Astrocyte (in vitro differentiated cells and primary cell): Measurements from ENCODE around the gene LEUTX. TPM values are rescaled to one million over a fixed set of nuclear protein-coding genes. Genes with fewer than 3 reads are reported as not detected.

Source experiments
- DNase-seq: peaks from one replicate; pipeline ENCODE4 v3.0.0-alpha.2; 2010; ENCODE audit warnings: low read depth
- FAIRE-seq: peaks from 2 replicates; lab custom pipeline; 2011; peaks lifted over from hg19 to GRCh38; lab: Jason Lieb, UNC
- H2AFZ ChIP-seq: 2 replicates; pipeline ENCODE4 v1.6.0; 2012; ENCODE audit warnings: low read depth, low read length, inconsistent platforms
- H3K27ac ChIP-seq: 2 replicates; pipeline ENCODE4 v1.5.1; 2011; ENCODE audit warnings: low read depth, low read length, inconsistent platforms
- H3K27me3 ChIP-seq: 2 replicates; pipeline ENCODE4 v1.6.0; 2011; ENCODE audit warnings: low read length, inconsistent platforms; ENCODE audit not compliant: insufficient read depth
- H3K36me3 ChIP-seq: 2 replicates; pipeline ENCODE4 v1.5.1; 2011; ENCODE audit warnings: low read length, inconsistent platforms; ENCODE audit not compliant: insufficient read depth
- H3K4me1 ChIP-seq: 2 replicates; pipeline ENCODE4 v1.5.1; 2011; ENCODE audit warnings: low read length, inconsistent platforms; ENCODE audit not compliant: insufficient read depth
- H3K4me2 ChIP-seq: 2 replicates; pipeline ENCODE4 v1.6.0; 2012; ENCODE audit warnings: low read length, inconsistent platforms
- H3K4me3 ChIP-seq: 2 replicates; pipeline ENCODE4 v1.5.1; 2011; ENCODE audit warnings: low read depth, mild to moderate bottlenecking, low read length, inconsistent platforms; ENCODE audit not compliant: insufficient read depth
- H3K79me2 ChIP-seq: 2 replicates; pipeline ENCODE4 v1.6.0; 2012; ENCODE audit warnings: mild to moderate bottlenecking, low read length, inconsistent platforms; ENCODE audit not compliant: insufficient read depth
- H3K9ac ChIP-seq: 2 replicates; pipeline ENCODE4 v1.6.0; 2012; ENCODE audit warnings: mild to moderate bottlenecking, low read length, inconsistent platforms
- H3K9me3 ChIP-seq: 2 replicates; pipeline ENCODE4 v1.5.1; 2012; ENCODE audit warnings: low read depth, mild to moderate bottlenecking, low read length, inconsistent platforms; ENCODE audit not compliant: insufficient read depth
- H4K20me1 ChIP-seq: 2 replicates; pipeline ENCODE4 v1.6.0; 2012; ENCODE audit warnings: low read length, inconsistent platforms; ENCODE audit not compliant: insufficient read depth
- H3K27ac Mint-ChIP-seq: one replicate; pipeline ENCODE4 v1.8.0; 2021; ENCODE audit warnings: mild to moderate bottlenecking, mixed read lengths; ENCODE audit not compliant: unreplicated experiment
- H3K27me3 Mint-ChIP-seq: one replicate; pipeline ENCODE4 v1.8.0; 2021; ENCODE audit warnings: low read depth, mixed read lengths; ENCODE audit not compliant: unreplicated experiment
- H3K36me3 Mint-ChIP-seq: one replicate; pipeline ENCODE4 v1.8.0; 2021; ENCODE audit warnings: low read depth, mixed read lengths; ENCODE audit not compliant: unreplicated experiment
- H3K4me1 Mint-ChIP-seq: one replicate; pipeline ENCODE4 v1.8.0; 2021; ENCODE audit warnings: low read depth, mixed read lengths; ENCODE audit not compliant: unreplicated experiment
- H3K4me3 Mint-ChIP-seq: one replicate; pipeline ENCODE4 v1.8.0; 2021; ENCODE audit warnings: mild to moderate bottlenecking, moderate library complexity, mixed read lengths; ENCODE audit not compliant: unreplicated experiment
- H3K9me3 Mint-ChIP-seq: one replicate; pipeline ENCODE4 v1.8.0; 2021; ENCODE audit warnings: mild to moderate bottlenecking, mixed read lengths; ENCODE audit not compliant: unreplicated experiment
- CTCF ChIP-seq: IDR thresholded peaks from 2 replicates; pipeline ENCODE4 v1.5.1; 2011; ENCODE audit warnings: low read depth, mild to moderate bottlenecking, inconsistent platforms, low read length, moderate library complexity; ENCODE audit not compliant: insufficient read depth
- EZH2 ChIP-seq: IDR thresholded peaks from 2 replicates; pipeline ENCODE4 v1.6.1; 2012; ENCODE audit warnings: mild to moderate bottlenecking, low read length, inconsistent platforms; ENCODE audit not compliant: insufficient read depth
- total RNA-seq: library from RNA; stranded (reverse); gene quantifications from 2 replicates; pipeline ENCODE4 v1.2.1, GENCODE V29; 2021

The LEUTX gene
- total RNA-seq, 1 donor from 2014 or later = not detected

- no peaks in the 10 kb centered on the region for H3K27me3 ChIP-seq
- H3K27ac ChIP-seq = no peak overlapping the region
- H3K9me3 ChIP-seq = no peaks in the 10 kb centered on the region
- Mint-ChIP-seq H3K4me1 (peaks cover 3% of the 10 kb centered on the region), H3K9me3 (no peaks in the 10 kb centered on the region), H3K27me3 (no peaks in the 10 kb centered on the region), H3K4me3 (no peak overlapping the region), H3K27ac (no peak overlapping the region), H3K36me3 (peaks cover 6% of the 10 kb centered on the region)
- no peaks in the 10 kb centered on the region for H3K79me2 ChIP-seq
- H3K4me3 ChIP-seq = no peak overlapping the region
- peaks cover 4% of the 10 kb centered on the region for H4K20me1 ChIP-seq
- H2AFZ ChIP-seq = no peak overlapping the region
- DNase-seq (no peak), FAIRE-seq (no peak)
- no peaks in the 10 kb centered on the region for H3K4me1 ChIP-seq
- TF ChIP-seq EZH2 (no peak), CTCF (no peak)
- no peak overlapping the region for H3K9ac ChIP-seq
- no peak overlapping the region for H3K4me2 ChIP-seq
- H3K36me3 ChIP-seq = no peaks in the 10 kb centered on the region
These were observed 37.8 kb downstream of the LEUTX start for GRCh38 chr19:39816287-39817048.

- H3K4me3 Mint-ChIP-seq = no peak overlapping the region
- H4K20me1 ChIP-seq = peaks cover 4% of the 10 kb centered on the region
- H3K4me1 Mint-ChIP-seq = peaks cover 3% of the 10 kb centered on the region
- no peaks in the 10 kb centered on the region for H3K79me2 ChIP-seq
- no peaks in the 10 kb centered on the region for H3K9me3 ChIP-seq
- H3K27ac Mint-ChIP-seq = peak overlapping the region; percentile 58
- no peak overlapping the region for H3K9ac ChIP-seq
- H3K36me3 ChIP-seq = no peaks in the 10 kb centered on the region
- FAIRE-seq (no peak), DNase-seq (no peak)
- no peak overlapping the region for H2AFZ ChIP-seq
- H3K27ac ChIP-seq = no peak overlapping the region
- H3K9me3 Mint-ChIP-seq = no peaks in the 10 kb centered on the region
- H3K4me2 ChIP-seq = no peak overlapping the region
- no peaks in the 10 kb centered on the region for H3K27me3 ChIP-seq
- no peaks in the 10 kb centered on the region for H3K27me3 Mint-ChIP-seq
- no peaks in the 10 kb centered on the region for H3K4me1 ChIP-seq
- TF ChIP-seq CTCF (no peak), EZH2 (no peak)
- H3K36me3 Mint-ChIP-seq = peaks cover 6% of the 10 kb centered on the region
- H3K4me3 ChIP-seq = no peak overlapping the region
These were observed 39.4 kb downstream of the LEUTX start for GRCh38 chr19:39817888-39818561.
